ENCODE results near the gene FBLIM1.

The FBLIM1 gene

DNA sequence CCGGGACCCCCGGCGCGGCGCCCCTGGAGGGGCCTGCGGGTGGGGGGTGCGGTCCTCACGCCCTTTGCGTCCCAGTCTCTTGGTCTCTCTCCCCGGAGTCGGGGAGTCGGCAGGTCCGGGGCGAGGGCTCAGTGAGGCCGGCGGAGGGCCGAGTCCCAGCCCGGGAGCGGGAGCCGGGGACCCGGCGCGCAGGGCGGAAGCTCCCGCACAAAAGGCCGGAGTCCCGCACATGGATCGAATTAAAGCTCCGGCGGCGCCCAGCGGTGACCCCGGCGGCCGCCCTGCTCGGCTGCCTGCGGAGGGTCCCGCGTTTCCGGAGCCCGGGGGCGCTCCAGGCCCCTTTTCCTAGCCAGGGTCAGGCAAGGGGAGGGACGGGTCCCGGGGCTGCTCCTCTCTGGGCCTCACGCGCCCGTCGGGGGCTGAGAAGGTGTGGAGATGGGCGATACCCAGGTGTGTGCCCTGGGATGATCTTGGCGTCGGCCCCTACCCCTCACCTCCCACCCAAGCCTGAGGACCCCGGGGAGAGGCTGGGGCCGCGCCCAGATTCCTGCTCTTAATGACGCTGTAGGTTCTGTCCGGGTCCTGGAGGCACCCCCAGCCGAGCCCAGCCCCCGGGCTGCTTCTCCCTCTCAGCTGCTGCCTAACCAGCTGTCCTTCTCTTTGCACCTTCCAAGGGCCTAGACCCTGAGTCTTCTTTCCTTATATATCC, 512 bp downstream of the FBLIM1 start (continued):
- TF ChIP-seq GLIS1 (tag by site-specific recombination; IDR thresholded peaks at IDR 0.05) (peak; percentile 79), ZNF140 (tag by site-specific recombination; IDR thresholded peaks at IDR 0.05) (no peak), ZNF354C (tag by site-specific recombination; IDR thresholded peaks at IDR 0.05; ENCODE audit: borderline replicate concordance, low read depth) (no peak), ZNF521 (tag by site-specific recombination; IDR thresholded peaks at IDR 0.05) (no peak), ZNF555 (tag by site-specific recombination; conservative IDR thresholded peaks at IDR 0.05) (no peak), ZNF792 (tag by site-specific recombination; IDR thresholded peaks at IDR 0.05) (no peak), ZNF510 (tag by site-specific recombination; IDR thresholded peaks at IDR 0.05; ENCODE audit: insufficient replicate concordance) (no peak), ZNF394 (tag by site-specific recombination; IDR thresholded peaks at IDR 0.05; ENCODE audit: borderline replicate concordance) (peak; percentile 40; the same call in 1 of the 2 replicates), KLF8 (tag by site-specific recombination; IDR thresholded peaks at IDR 0.05) (peak; percentile 40; the same call in 1 of the 2 replicates), GLI2 (tag by site-specific recombination; IDR thresholded peaks at IDR 0.05; ENCODE audit: borderline replicate concordance, low read depth) (no peak), ZNF514 (tag by site-specific recombination; IDR thresholded peaks at IDR 0.05) (no peak), ZNF777 (tag by site-specific recombination; IDR thresholded peaks at IDR 0.05; ENCODE audit: borderline replicate concordance) (no peak), ZBTB17 (tag by site-specific recombination; IDR thresholded peaks at IDR 0.05) (peak; percentile 15; the same call in 1 of the 2 replicates), OSR2 (tag by site-specific recombination; IDR thresholded peaks at IDR 0.05) (no peak), GLIS2 (tag by site-specific recombination; IDR thresholded peaks at IDR 0.05) (peak; percentile 72), ZNF311 (tag by site-specific recombination; IDR thresholded peaks at IDR 0.05; ENCODE audit: borderline replicate concordance) (no peak), ZNF24 (tag by site-specific recombination; IDR thresholded peaks at IDR 0.05) (no peak), ZNF837 (tag by site-specific recombination; IDR thresholded peaks at IDR 0.05) (no peak), ZNF561 (tag by site-specific recombination; IDR thresholded peaks at IDR 0.05; ENCODE audit: borderline replicate concordance) (peak; percentile 48; the same call in 1 of the 2 replicates), ZSCAN5A (tag by site-specific recombination; IDR thresholded peaks at IDR 0.05) (no peak), ZNF747 (tag by site-specific recombination; IDR thresholded peaks at IDR 0.05) (no peak)
- TF ChIP-seq, protein P1, sequence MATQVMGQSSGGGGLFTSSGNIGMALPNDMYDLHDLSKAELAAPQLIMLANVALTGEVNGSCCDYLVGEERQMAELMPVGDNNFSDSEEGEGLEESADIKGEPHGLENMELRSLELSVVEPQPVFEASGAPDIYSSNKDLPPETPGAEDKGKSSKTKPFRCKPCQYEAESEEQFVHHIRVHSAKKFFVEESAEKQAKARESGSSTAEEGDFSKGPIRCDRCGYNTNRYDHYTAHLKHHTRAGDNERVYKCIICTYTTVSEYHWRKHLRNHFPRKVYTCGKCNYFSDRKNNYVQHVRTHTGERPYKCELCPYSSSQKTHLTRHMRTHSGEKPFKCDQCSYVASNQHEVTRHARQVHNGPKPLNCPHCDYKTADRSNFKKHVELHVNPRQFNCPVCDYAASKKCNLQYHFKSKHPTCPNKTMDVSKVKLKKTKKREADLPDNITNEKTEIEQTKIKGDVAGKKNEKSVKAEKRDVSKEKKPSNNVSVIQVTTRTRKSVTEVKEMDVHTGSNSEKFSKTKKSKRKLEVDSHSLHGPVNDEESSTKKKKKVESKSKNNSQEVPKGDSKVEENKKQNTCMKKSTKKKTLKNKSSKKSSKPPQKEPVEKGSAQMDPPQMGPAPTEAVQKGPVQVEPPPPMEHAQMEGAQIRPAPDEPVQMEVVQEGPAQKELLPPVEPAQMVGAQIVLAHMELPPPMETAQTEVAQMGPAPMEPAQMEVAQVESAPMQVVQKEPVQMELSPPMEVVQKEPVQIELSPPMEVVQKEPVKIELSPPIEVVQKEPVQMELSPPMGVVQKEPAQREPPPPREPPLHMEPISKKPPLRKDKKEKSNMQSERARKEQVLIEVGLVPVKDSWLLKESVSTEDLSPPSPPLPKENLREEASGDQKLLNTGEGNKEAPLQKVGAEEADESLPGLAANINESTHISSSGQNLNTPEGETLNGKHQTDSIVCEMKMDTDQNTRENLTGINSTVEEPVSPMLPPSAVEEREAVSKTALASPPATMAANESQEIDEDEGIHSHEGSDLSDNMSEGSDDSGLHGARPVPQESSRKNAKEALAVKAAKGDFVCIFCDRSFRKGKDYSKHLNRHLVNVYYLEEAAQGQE (tag by site-specific recombination; IDR thresholded peaks at IDR 0.05): no peak
- TF ChIP-seq, protein P2, sequence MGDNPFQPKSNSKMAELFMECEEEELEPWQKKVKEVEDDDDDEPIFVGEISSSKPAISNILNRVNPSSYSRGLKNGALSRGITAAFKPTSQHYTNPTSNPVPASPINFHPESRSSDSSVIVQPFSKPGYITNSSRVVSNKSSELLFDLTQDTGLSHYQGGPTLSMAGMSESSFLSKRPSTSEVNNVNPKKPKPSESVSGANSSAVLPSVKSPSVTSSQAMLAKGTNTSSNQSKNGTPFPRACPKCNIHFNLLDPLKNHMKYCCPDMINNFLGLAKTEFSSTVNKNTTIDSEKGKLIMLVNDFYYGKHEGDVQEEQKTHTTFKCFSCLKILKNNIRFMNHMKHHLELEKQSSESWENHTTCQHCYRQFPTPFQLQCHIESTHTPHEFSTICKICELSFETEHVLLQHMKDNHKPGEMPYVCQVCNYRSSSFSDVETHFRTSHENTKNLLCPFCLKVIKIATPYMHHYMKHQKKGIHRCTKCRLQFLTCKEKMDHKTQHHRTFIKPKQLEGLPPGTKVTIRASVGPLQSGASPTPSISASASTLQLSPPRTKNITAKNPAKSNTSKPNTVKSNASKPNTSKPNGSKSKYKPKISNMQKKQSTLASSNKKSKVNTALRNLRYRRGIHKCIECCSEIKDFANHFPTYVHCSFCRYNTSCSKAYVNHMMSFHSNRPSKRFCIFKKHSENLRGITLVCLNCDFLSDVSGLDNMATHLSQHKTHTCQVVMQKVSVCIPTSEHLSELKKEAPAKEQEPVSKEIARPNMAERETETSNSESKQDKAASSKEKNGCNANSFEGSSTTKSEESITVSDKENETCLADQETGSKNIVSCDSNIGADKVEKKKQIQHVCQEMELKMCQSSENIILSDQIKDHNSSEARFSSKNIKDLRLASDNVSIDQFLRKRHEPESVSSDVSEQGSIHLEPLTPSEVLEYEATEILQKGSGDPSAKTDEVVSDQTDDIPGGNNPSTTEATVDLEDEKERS (tag by site-specific recombination; IDR thresholded peaks at IDR 0.05): no peak
- TF ChIP-seq, protein P3, sequence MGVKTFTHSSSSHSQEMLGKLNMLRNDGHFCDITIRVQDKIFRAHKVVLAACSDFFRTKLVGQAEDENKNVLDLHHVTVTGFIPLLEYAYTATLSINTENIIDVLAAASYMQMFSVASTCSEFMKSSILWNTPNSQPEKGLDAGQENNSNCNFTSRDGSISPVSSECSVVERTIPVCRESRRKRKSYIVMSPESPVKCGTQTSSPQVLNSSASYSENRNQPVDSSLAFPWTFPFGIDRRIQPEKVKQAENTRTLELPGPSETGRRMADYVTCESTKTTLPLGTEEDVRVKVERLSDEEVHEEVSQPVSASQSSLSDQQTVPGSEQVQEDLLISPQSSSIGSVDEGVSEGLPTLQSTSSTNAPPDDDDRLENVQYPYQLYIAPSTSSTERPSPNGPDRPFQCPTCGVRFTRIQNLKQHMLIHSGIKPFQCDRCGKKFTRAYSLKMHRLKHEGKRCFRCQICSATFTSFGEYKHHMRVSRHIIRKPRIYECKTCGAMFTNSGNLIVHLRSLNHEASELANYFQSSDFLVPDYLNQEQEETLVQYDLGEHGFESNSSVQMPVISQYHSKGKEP (tag by site-specific recombination; IDR thresholded peaks at IDR 0.05): no peak

All from HEK293 (cell line).